ENCODE results near the gene TNIK. TPM values are rescaled to one million over a fixed set of nuclear protein-coding genes. Genes with fewer than 3 reads are reported as not detected.

Gene TNIK
- total RNA-seq, 1 donor from 2014 or later: 17.0 TPM

- no peak for DNase-seq (ENCODE audit: low read depth)
- Histone ChIP-seq H3K4me3 (ENCODE audit: low read depth, low read length) (no peak overlapping the region), H3K27me3 (ENCODE audit: control insufficient read depth, insufficient read depth, low read length) (no peaks in the 10 kb centered on the region), H3K36me3 (ENCODE audit: control insufficient read depth, insufficient read depth, low read length) (no peaks in the 10 kb centered on the region)
- no peak for TF ChIP-seq CTCF (IDR thresholded peaks at IDR 0.05; ENCODE audit: insufficient read depth, low read length, poor library complexity, severe bottlenecking)
Observed at GRCh38 chr3:171444001-171444690, 16.1 kb downstream of the TNIK start.

- no peak for TF ChIP-seq CTCF (IDR thresholded peaks at IDR 0.05; ENCODE audit: insufficient read depth, low read length, poor library complexity, severe bottlenecking)
- no peaks in the 10 kb centered on the region for H3K27me3 ChIP-seq (ENCODE audit: control insufficient read depth, insufficient read depth, low read length)
- no peak overlapping the region for H3K4me3 ChIP-seq (ENCODE audit: low read depth, low read length)
- no peak for DNase-seq (ENCODE audit: low read depth)
- no peaks in the 10 kb centered on the region for H3K36me3 ChIP-seq (ENCODE audit: control insufficient read depth, insufficient read depth, low read length)
Observed at GRCh38 chr3:171443211-171443957, 16.8 kb downstream of the TNIK start.

- Histone ChIP-seq H3K4me3 (ENCODE audit: low read depth, low read length) (no peak overlapping the region), H3K27me3 (ENCODE audit: control insufficient read depth, insufficient read depth, low read length) (no peaks in the 10 kb centered on the region), H3K36me3 (ENCODE audit: control insufficient read depth, insufficient read depth, low read length) (no peaks in the 10 kb centered on the region)
- DNase-seq (ENCODE audit: low read depth): no peak
- TF ChIP-seq CTCF (IDR thresholded peaks at IDR 0.05; ENCODE audit: insufficient read depth, low read length, poor library complexity, severe bottlenecking): no peak
Observed at GRCh38 chr3:171442184-171442583, 18.0 kb downstream of the TNIK start.

- TF ChIP-seq CTCF (IDR thresholded peaks at IDR 0.05; ENCODE audit: insufficient read depth, low read length, poor library complexity, severe bottlenecking): no peak
- H3K36me3 ChIP-seq (ENCODE audit: control insufficient read depth, insufficient read depth, low read length): no peaks in the 10 kb centered on the region
- H3K27me3 ChIP-seq (ENCODE audit: control insufficient read depth, insufficient read depth, low read length): no peaks in the 10 kb centered on the region
- DNase-seq (ENCODE audit: low read depth): no peak
- H3K4me3 ChIP-seq (ENCODE audit: low read depth, low read length): no peak overlapping the region
Observed at GRCh38 chr3:171441381-171441780, 18.8 kb downstream of the TNIK start.

- no peak for TF ChIP-seq CTCF (IDR thresholded peaks at IDR 0.05; ENCODE audit: insufficient read depth, low read length, poor library complexity, severe bottlenecking)
- Histone ChIP-seq H3K27me3 (ENCODE audit: control insufficient read depth, insufficient read depth, low read length) (no peaks in the 10 kb centered on the region), H3K4me3 (ENCODE audit: low read depth, low read length) (no peak overlapping the region), H3K36me3 (ENCODE audit: control insufficient read depth, insufficient read depth, low read length) (no peaks in the 10 kb centered on the region)
- no peak for DNase-seq (ENCODE audit: low read depth)
Observed at GRCh38 chr3:171439996-171440395, 20.2 kb downstream of the TNIK start.

Data from kidney epithelial cell (primary cell).